Measurements from ENCODE around the gene TSEN34.
"Not testable (repeated sequence)": the region's sequence is repeated elsewhere in the genome, so short reads cannot be mapped to it uniquely, and the experiment has no call there.

- not testable (repeated sequence) for TF ChIP-seq GABPB1 (CRISPR knock-in tag; IDR thresholded peaks at IDR 0.05); MLX (CRISPR knock-in tag; IDR thresholded peaks at IDR 0.05); FOXP4 (CRISPR knock-in tag; IDR thresholded peaks at IDR 0.05); ETV6 (CRISPR knock-in tag; IDR thresholded peaks at IDR 0.05); CTCF (IDR thresholded peaks at IDR 0.05); PREB (CRISPR knock-in tag; IDR thresholded peaks at IDR 0.05; ENCODE audit: borderline replicate concordance); E2F4 (CRISPR knock-in tag; IDR thresholded peaks at IDR 0.05; ENCODE audit: borderline replicate concordance, low read depth)
These were observed 32.8 kb downstream of the TSEN34 start for GRCh38 chr19:54223937-54224281.
